GM19395 (cell line): ENCODE measurements around the gene ARHGAP22.
"Not testable (repeated sequence)": the region's sequence is repeated elsewhere in the genome, so short reads cannot be mapped to it uniquely, and the experiment has no call there.

Experiments
- ATAC-seq: cut with Tn5 transposase; IDR thresholded peaks from one replicate; pipeline ENCODE4 v1.9.1; 2021; ENCODE audit warnings: mild to moderate bottlenecking, moderate library complexity; ENCODE audit not compliant: unreplicated experiment

The ARHGAP22 gene, protein sequence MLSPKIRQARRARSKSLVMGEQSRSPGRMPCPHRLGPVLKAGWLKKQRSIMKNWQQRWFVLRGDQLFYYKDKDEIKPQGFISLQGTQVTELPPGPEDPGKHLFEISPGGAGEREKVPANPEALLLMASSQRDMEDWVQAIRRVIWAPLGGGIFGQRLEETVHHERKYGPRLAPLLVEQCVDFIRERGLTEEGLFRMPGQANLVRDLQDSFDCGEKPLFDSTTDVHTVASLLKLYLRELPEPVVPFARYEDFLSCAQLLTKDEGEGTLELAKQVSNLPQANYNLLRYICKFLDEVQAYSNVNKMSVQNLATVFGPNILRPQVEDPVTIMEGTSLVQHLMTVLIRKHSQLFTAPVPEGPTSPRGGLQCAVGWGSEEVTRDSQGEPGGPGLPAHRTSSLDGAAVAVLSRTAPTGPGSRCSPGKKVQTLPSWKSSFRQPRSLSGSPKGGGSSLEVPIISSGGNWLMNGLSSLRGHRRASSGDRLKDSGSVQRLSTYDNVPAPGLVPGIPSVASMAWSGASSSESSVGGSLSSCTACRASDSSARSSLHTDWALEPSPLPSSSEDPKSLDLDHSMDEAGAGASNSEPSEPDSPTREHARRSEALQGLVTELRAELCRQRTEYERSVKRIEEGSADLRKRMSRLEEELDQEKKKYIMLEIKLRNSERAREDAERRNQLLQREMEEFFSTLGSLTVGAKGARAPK

DNA sequence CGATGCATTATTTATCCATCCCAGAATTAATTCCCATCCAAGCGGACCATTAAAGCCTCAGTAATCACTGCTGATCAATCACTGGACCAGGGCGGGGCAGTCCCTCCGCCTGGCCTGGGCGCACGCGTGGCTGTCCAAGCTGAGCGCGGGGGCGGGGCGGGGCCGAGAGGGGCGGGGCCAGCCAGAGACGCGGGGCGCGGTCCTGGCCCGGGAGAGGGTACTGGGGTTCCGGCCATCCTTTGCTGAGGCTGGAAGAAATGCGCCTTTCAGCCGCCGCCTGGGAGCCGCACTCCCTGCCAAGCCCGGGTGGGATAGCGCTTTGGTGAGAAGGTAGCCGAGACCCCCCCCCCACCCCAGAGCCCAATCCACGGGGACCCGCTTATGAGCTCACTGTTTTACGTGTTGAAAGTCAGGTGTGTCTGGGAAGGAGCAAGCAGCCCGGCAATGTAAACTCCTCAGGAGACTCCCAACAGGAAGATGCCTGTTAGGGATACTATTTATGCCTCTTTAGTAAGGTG, at the start of gene ARHGAP22:
ARHGAP22 (minus strand) TSS at position 83 of the 518 bp plus-strand sequence. CDS start 277 bp downstream, outside the sequence.
- no peak for ATAC-seq

DNA sequence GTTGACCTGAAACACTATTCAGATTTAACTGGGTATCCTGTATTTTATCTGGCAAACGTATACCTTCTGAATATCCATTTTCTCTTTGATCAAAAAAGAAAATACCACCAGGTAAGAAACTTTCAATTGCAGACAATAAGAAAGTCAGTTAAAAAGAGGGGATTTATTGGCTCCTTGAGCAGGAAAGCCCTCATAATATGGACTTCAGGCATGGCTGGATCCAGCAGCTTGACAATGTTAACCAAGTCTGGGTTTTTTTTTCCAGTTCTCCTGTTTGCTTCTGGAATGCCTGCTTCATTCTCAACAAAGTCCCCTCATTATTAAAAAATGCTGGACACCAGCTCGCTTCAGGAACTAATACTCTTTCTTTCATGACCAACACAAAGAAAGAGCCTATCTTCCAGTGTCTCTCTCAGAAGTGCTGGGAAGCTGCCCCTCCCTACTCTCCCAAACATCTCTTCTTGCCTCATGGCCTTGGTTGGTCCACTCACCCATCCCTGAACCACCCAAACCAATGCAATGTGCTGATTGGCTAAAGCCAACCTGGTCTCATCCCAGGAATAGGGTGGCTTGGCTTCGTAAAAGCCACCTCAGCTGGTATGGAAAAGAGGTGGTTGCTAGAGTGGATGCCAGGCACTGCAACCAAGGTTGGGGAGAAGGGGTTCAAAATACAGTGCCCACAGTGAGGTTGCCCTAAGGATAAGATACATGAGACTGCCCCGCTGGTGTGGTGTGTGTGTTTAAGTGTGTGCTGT, 49.2 kb upstream of the ARHGAP22 start:
- ATAC-seq = no peak

DNA sequence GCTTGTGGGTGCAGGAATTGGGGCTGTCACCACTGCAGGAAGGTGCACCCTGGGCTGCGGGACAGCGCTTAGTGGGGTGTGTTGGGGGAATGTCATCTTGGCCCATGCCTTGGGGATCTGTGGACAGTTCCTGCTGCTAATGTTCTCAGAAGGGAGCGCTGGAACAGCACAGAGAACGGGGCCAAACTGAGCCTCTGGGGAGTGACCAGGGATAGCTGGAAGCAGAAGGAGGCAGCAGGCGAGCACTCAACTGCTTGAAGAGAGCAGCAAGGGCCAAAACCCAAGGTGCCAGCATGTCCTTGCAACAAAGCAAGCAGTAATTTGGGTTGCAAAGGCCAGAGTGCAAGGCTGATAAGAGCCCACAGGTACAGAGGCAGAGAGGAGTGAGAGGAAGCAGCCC, 48.5 kb upstream of the ARHGAP22 start:
- no peak for ATAC-seq

DNA sequence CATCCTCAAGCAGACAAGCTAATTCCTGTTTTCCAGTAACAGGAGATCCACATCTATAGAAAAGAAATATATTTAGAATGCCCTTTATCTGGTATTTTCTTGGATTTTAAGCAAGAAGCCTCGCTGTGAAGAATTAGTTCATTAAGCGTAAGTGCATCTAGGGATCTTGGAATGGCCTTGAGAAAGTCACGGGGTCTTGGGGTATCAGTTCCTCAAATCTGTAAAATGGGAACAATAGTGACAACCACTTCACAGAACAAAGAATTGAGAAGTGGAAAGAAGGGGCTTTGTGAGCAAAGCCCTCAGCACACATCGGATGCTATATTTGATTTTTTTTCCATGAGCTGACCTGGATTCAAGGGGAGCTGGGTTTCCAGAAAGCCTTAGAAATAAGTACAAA, 47.5 kb upstream of the ARHGAP22 start:
- ATAC-seq = no peak

DNA sequence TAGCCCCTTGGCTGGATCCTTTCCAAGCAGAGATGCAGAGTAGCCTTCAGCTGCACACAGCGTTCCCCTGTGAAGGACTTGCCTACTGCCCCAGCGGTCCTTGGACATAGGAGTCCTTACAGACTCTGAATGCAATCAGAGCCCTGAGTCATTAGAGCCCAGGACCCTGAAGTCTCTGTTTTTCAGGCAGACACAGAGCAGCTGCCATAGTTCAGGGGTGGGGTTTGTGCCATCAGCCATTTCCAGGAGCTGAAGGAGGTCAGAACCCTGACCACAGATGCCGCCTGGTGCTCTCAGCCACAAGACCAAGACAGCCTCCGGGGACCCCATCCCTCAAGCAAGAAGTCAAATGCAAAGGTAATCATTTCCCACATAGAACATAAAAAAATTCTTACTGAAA, 47.0 kb upstream of the ARHGAP22 start:
- ATAC-seq = no peak

DNA sequence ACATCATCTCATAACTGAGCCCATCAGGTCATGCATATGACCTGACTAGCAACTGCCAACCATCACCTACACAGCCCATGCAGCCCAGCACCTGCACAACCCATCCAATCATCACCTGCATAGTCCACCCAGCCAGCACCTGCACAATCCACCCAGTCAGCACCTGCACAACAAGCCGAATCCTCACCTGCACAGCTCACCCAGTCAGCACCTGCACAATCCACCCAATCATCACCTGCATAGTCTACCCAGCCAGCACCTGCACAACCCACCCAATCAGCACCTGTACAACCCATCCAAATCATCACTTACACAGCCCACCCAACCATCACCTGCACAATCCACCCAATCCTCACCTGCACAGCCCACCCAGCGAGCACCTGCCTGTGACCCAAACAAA, 46.4 kb upstream of the ARHGAP22 start:
- ATAC-seq = no peak

DNA sequence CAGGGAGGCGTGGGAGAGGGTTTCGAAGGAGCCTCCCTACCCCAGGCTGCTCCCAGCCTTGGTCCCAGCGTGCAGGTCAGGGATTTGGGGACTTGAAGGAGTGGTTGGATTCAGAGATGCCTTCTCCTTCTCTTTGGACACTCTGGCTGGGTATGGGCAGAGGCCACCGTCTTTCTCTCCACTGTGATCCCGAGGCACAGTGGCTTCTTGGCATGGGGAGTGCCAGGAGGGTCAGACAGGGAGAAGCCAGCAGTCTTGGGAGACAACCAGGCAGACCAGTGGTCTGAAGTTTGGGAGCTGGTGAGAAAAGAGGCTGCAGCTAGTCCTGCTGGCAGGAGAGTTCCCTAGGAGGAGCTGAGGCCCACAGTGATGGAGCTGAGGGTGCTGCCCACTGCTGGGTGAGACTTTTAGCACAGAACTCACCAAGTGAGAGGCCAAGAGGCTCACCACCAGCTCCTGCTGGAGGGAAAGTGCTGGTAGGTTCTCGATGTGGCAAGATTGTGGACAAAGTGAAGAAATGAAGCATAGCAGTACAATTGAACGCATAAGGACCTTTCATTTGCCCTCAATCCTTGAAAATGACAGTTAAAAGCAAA, 44.6 kb upstream of the ARHGAP22 start:
- ATAC-seq = no peak

DNA sequence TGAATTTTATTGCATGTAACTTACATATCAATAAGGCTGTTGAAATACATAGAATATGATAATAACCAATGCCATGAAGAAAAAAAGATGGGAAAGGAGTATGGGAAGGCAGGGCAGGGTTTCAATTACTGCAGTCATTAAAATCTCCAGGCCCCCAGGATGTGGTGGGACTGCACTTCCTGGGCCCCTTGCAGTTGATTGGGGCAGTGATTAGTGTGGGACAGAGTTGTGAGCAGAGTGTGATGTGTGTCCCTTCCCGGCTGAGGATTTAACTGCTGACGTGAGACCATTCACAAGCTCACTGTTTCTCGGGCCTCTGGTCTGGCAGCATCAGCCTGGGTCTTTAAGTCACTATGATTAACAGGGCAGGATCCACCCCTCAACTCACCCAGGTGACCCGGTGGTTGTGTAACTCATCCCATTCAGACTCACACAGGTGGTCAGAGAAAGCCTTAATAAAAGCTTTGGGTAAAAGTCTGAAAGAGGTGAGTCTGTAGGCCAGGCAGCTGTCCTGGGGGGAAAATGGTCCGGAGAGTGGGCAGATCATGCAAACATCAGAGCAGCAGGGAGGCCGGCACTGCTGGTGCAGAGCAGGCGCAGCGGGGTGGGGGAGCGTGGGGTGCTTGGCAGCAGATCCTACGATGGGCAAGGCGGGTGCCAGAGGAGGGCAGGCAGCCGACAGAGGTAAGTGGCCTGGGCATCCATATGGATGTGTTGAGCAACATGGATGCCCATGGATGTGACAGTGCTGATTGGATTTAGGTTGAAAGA, 43.5 kb upstream of the ARHGAP22 start:
- no peak for ATAC-seq

DNA sequence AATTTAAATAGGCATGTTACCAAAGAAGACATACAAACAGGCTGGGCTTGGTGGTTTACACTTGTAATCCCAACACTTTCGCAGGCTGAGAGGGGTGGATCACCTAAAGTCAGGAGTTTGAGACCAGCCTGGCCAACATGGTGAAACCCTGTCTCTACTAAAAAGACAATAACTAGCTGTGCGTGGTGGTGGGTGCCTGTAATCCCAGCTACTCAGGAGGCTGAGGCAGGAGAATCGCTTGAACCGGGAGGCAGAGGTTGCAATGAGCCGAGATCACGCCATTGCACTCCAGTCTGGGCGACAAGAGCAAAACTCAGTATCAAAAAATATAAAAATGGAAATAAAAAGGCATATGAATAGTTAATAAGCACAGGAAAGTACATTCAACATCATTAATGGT, 42.2 kb upstream of the ARHGAP22 start:
- ATAC-seq = not testable (repeated sequence)

DNA sequence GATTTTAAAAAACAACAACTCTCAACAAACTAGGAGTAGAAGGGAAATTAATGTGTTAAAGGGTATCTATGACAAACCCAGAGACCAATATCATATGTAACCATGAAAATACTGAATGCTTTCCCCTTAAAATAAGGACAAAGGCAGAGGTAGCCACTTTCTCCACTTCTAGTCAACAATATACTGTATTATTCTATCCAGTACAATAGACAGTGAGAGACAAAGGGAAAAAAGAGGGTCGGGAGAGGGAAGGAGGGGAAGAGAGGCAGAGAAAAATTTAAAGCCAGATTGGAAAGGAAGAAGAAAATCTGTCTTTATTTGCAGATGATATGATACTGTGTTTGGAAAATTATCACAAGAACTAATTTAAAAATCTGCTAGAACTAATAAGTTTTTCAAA, 40.7 kb upstream of the ARHGAP22 start:
- ATAC-seq = no peak

DNA sequence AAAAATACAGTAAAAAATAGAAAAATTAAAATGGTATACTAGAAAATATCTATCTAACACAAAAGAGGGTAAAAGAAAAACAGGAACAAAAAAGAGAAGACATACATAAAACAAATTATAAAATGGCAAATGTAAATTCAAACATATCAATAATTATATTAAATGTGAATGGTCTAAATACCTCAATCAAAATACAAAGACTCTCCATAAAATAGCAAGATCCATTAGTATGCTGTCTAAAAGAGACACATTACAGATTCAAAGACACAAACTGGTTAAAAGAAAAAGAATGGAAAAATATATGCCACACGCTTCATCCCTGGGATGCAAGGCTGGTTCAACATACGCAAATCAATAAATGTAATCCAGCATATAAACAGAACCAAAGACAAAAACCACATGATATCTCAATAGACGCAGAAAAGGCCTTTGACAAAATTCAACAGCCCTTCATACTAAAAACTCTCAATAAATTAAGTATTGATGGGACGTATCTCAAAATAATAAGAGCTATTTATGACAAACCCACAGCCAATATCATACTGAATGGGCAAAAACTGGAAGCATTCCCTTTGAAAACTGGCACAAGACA, 36.3 kb upstream of the ARHGAP22 start:
- ATAC-seq = not testable (repeated sequence)

DNA sequence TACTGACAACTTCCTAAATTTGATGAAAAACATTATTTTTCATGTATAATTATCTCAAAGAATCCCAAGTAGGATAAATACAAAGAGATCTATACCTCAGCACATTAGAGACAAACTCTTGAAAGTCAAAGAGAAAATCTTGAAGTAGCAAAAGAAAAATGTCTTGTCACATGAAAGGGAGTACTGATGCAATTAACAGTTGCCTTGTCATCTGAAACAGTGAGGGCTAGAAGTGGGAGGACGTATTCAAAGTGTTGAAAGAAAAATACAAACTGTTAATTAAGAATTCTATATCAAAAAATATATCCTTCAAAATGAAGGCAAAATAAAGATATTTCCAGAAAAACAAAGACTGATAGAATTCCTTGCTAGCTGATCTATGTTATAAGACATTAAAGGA, 35.5 kb upstream of the ARHGAP22 start:
- ATAC-seq = no peak

DNA sequence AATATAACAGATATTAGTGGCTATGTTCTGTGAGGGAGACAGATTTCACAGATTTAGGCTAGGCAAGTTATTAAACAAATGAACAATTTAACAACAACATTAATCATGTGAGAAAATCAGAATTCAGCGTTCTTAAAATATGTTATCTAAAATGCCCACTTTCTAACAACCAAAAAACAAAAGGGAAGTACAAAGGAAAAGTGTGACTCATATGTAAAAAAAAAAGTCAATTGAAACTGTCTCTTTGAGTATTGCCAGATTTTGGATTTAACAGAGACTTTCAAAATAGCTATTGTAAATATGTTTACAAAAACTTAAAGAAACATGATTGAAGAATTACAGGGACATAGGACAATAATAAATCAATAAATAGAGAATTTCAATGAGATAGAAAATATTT, 34.8 kb upstream of the ARHGAP22 start:
- ATAC-seq = no peak

DNA sequence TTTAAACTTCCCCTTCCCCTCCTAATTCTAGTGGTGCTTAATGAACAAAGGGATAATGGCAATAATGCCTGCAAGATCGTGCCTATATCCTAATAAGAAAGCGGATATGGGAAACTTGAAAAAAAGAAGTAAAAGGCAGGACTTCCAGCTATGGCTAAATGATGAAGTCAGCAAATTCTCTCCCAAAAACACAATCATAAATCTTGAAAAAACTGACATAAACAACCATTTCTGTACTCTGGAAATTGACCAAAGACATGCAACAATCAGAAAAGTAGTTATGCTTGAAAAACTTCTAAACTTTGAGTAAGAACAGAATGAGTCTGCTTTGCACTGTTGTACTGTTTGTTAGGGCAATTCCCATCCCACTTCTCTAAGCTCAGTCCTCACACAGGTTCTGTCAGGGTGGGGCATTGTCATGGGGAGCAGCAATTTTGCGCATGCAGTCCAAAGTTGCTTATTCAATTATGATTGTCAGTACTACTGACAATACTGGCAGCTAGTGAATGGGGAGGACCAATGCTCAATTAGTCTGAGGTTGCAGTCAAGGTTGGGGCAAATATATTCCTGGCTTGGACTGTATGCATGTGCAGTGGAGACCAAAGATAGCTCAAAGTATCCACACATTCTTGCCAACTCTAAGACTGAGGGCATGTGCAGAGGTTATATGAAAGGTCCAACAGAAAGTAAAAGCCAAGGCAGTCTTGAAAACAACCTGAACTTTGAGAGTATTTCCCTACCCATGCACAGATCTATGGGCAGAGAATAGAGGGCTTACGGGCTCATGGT, 34.1 kb upstream of the ARHGAP22 start:
- ATAC-seq = no peak

DNA sequence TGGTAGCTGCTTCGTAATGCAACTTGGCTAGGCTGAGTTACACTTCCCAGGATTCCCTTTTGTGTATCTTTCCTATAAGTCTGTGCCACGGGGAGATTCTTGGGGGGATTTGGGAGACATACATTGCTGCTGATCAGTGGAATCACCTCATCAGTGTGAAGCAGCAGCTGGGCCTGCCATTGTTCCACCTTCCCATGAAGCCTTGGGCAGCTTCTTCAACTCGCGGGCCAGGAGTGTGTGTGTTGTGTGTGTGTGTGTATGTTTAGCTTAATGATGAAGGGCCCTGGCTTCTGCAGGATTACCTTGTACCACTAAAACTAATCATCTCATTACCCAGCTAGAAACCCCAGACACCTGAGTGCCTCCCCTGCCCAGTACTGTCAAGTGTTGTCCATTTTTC, 33.3 kb upstream of the ARHGAP22 start:
- no peak for ATAC-seq

DNA sequence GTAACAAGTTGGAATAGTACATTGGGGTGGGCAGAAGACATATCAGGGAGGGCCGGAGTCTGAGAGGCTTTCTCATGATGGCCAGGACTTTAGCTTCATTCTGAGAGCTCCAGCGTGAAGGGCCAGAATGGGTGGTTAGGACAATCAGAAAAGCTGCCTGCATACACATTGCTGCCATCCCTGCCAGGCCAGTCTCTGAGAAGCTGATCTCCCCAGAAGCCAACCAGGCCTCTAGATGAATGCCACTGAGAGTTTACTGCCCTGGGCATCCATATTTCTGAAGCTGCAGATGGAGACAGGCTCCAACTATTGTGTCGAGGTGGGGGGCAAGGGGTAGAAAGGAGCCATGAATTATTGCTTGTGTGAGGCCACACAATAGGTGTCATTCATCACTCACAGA, 32.0 kb upstream of the ARHGAP22 start:
- no peak for ATAC-seq

DNA sequence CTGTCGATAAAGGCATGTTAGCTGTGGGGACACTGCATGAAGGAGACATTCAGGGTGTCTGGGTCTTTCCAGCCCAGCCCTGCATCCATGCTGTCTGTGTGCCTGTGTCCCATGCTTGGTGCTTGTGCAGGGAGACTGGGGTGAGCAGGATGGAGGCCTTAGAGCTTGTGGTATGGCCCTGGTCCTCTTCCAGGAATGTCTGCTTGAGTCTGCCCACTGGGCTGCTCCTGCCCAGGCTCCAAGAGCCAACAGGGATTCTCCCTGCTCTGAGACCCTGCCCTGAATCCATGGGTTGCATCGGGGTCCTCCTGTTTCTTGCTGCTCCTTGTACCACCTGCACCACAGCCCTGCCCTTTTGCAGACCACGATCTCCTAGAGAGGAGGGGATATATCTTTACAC, 31.4 kb upstream of the ARHGAP22 start:
- no peak for ATAC-seq

DNA sequence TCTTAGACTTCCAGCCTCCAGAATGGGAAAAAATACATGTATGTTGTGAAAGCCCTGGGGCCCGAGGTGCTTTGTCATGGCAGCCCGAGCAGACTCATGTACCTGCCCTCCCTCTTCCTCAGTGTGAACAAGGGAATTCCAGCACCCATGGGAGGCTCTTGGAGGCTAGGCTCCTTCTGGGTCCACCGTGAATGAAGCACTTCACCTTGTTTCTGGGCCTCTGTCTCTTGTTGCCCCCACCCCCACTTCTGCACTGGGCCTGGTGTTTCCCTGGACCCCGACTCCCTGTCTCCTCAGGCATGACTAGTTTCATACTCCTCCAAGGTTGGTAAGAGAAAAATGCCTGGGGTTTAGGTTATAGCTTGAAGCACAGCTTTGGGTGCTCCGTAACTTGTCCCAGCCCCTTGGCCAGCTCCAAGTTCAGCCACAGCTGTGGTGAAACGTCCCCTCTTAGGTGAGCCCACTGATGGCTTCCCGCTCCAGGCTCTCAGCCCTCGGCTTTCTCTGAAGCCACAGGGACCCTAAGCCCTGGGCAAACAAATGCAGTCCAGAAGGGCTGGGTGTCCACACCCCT, 30.2 kb upstream of the ARHGAP22 start:
- no peak for ATAC-seq
